Measurements from ENCODE around the gene DIAPH2.

The DIAPH2 gene

DNA sequence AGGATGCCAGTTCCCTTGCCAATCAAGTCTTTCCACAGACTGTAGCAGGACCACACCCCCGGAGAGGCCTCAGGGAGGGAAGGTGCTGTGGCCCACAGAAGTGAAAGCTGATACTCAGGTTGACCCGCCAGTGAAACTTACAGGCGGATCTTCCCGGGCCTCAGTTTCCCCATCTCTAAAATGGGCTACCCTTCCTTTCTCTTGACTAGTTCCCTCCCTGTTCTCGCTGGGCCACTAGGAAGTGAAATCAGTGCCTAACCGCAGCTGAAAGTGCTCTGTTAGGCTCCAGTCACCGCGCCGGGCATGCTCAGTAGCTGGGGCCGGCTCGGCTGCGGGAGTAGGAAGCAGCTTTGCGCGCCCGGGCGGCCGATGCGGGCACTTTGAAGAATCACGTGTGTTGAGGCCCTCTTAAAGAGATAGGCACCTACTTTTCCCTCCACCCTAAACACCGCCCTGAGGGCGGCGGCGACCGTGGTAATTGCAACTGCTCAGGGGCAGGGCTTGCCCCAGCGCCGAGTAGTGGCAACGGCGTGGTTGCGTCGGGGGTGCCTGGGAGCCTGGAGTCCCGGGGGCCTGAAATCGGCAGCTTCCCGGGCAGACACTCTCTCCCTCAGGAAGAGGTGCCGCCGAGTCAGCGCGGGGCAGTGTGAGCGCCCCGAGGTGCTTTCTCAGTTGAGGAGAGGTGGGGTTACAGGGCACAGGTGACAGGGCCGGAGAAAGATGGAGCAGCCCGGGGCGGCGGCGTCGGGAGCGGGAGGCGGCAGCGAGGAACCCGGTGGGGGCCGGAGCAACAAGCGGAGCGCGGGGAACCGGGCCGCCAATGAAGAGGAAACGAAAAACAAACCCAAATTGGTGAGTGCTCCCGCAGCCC, at the start of gene DIAPH2:
DIAPH2 (plus strand) TSS at position 504 of the 871 bp plus-strand sequence.
- ChIA-PET POLR2A (no interaction called here), CTCF (no interaction called here)
- no peaks in the 10 kb centered on the region for H3K9me3 ChIP-seq (ENCODE audit: control insufficient read depth, insufficient read depth, low read depth, low read length)
- H3K4me1 ChIP-seq (ENCODE audit: control insufficient read depth, insufficient read depth, low read length) = no peaks in the 10 kb centered on the region
- peak within 1 kb of the TSS; percentile 50; the same call in 1 of the 2 replicates for H3K27ac ChIP-seq (ENCODE audit: extremely low read depth, low read depth, low read length)
- peak within 1 kb of the TSS; percentile 60 for H3K4me3 ChIP-seq (ENCODE audit: low read depth, low read length)
- no peaks in the 10 kb centered on the region for H3K36me3 ChIP-seq (ENCODE audit: control insufficient read depth in 2 of 2, insufficient read depth in 1 of 2, low read length in 2 of 2)
- TF ChIP-seq AEBP2 (tag by site-specific recombination; IDR thresholded peaks at IDR 0.05; ENCODE audit: borderline replicate concordance) (no peak), ZBTB21 (tag by site-specific recombination; IDR thresholded peaks at IDR 0.05) (no peak), ZNF280D (tag by site-specific recombination; IDR thresholded peaks at IDR 0.05) (no peak), ZNF626 (tag by site-specific recombination; IDR thresholded peaks at IDR 0.05) (no peak), ZNF830 (tag by site-specific recombination; IDR thresholded peaks at IDR 0.05; ENCODE audit: low read depth) (no peak), ZBTB8A (tag by site-specific recombination; IDR thresholded peaks at IDR 0.05) (peak; percentile 47), PRDM1 (tag by site-specific recombination; IDR thresholded peaks at IDR 0.05) (peak; percentile 52; the same call in 1 of the 2 replicates), YY2 (tag by site-specific recombination; IDR thresholded peaks at IDR 0.05) (no peak), ZNF335 (tag by site-specific recombination; conservative IDR thresholded peaks at IDR 0.05) (peak; percentile 36; the same call in 1 of the 2 replicates), KLF1 (tag by site-specific recombination; IDR thresholded peaks at IDR 0.05) (no peak), ZNF423 (tag by site-specific recombination; IDR thresholded peaks at IDR 0.05) (no peak; the same call in 1 of the 2 replicates), ZNF37A (tag by site-specific recombination; IDR thresholded peaks at IDR 0.05) (no peak), INSM2 (tag by site-specific recombination; IDR thresholded peaks at IDR 0.05) (no peak), ZBTB20 (tag by site-specific recombination; IDR thresholded peaks at IDR 0.05) (peak; percentile 60; the same call in 1 of the 2 replicates), SETDB1 (IDR thresholded peaks at IDR 0.05; ENCODE audit: insufficient read length, low read length) (peak; percentile 20), TCF7L2 (IDR thresholded peaks at IDR 0.05; ENCODE audit: borderline replicate concordance, low read depth, low read length) (peak; percentile 98)
- TF ChIP-seq, protein P1, sequence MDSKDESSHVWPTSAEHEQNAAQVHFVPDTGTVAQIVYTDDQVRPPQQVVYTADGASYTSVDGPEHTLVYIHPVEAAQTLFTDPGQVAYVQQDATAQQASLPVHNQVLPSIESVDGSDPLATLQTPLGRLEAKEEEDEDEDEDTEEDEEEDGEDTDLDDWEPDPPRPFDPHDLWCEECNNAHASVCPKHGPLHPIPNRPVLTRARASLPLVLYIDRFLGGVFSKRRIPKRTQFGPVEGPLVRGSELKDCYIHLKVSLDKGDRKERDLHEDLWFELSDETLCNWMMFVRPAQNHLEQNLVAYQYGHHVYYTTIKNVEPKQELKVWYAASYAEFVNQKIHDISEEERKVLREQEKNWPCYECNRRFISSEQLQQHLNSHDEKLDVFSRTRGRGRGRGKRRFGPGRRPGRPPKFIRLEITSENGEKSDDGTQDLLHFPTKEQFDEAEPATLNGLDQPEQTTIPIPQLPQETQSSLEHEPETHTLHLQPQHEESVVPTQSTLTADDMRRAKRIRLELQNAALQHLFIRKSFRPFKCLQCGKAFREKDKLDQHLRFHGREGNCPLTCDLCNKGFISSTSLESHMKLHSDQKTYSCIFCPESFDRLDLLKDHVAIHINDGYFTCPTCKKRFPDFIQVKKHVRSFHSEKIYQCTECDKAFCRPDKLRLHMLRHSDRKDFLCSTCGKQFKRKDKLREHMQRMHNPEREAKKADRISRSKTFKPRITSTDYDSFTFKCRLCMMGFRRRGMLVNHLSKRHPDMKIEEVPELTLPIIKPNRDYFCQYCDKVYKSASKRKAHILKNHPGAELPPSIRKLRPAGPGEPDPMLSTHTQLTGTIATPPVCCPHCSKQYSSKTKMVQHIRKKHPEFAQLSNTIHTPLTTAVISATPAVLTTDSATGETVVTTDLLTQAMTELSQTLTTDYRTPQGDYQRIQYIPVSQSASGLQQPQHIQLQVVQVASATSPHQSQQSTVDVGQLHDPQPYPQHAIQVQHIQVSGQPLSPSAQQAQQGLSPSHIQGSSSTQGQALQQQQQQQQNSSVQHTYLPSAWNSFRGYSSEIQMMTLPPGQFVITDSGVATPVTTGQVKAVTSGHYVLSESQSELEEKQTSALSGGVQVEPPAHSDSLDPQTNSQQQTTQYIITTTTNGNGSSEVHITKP (tag by site-specific recombination; IDR thresholded peaks at IDR 0.05) = peak; percentile 55; the same call in 1 of the 2 replicates
- TF ChIP-seq, protein P2, sequence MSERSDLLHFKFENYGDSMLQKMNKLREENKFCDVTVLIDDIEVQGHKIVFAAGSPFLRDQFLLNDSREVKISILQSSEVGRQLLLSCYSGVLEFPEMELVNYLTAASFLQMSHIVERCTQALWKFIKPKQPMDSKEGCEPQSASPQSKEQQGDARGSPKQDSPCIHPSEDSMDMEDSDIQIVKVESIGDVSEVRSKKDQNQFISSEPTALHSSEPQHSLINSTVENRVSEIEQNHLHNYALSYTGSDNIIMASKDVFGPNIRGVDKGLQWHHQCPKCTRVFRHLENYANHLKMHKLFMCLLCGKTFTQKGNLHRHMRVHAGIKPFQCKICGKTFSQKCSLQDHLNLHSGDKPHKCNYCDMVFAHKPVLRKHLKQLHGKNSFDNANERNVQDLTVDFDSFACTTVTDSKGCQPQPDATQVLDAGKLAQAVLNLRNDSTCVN (tag by site-specific recombination; optimal IDR thresholded peaks at IDR 0.05) = peak; percentile 44
- TF ChIP-seq, protein P3, sequence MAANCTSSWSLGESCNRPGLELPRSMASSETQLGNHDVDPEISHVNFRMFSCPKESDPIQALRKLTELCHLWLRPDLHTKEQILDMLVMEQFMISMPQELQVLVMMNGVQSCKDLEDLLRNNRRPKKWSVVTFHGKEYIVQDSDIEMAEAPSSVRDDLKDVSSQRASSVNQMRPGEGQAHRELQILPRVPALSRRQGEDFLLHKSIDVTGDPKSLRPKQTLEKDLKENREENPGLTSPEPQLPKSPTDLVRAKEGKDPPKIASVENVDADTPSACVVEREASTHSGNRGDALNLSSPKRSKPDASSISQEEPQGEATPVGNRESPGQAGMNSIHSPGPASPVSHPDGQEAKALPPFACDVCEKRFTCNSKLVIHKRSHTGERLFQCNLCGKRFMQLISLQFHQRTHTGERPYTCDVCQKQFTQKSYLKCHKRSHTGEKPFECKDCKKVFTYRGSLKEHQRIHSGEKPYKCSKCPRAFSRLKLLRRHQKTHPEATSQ (tag by site-specific recombination; IDR thresholded peaks at IDR 0.05) = no peak

Data from HEK293 (cell line).